ENCODE data around the gene CERS5.

CERS5 gene

DNA sequence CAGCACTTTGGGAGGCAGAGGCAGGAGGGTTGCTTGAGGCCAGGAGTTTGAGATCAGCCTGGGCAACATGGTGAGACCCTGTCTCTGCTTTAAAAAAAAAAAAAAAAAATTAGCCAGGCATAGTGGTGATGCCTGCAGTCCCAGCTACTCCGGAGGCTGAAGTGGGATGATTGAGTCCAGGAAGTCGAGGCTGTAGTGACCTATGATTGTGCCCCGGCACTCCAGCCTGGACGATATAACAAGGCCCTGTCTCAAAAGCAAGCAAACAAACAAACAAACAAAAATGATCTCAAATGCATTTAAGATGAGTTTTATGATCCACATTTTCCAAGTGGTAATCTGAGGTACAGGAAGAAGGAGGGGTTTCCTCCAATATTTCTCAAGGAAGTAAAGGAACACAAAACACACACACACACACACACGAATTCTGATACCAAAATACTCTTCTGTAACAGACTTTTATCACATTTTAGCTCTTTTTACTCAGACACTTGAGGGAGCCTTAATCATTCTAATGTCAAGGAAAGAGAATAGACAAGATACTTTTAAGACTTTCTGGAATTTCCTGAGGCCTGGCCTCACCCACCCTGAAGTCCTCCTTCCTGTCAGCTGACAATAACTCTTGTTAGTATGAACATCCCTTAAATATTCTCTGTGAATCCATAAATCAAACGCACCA, 44.4 kb upstream of the CERS5 start:
- Histone ChIP-seq H3K9me3 (ENCODE audit: severe bottlenecking) (no peaks in the 10 kb centered on the region), H3K27me3 (ENCODE audit: insufficient read depth, poor library complexity, severe bottlenecking) (no peaks in the 10 kb centered on the region), H3K27ac (ENCODE audit: poor library complexity, severe bottlenecking) (peak overlapping the region; percentile 99), H3K36me3 (ENCODE audit: low read depth) (peaks cover 87% of the 10 kb centered on the region), H3K4me1 (ENCODE audit: insufficient read depth, poor library complexity, severe bottlenecking) (peaks cover 81% of the 10 kb centered on the region), H3K4me3 (ENCODE audit: severe bottlenecking) (no peak overlapping the region)
- ATAC-seq (ENCODE audit: low read depth) (peak; percentile 44), DNase-seq (ENCODE audit: low spot score) (no peak)
- TF ChIP-seq, protein P1, sequence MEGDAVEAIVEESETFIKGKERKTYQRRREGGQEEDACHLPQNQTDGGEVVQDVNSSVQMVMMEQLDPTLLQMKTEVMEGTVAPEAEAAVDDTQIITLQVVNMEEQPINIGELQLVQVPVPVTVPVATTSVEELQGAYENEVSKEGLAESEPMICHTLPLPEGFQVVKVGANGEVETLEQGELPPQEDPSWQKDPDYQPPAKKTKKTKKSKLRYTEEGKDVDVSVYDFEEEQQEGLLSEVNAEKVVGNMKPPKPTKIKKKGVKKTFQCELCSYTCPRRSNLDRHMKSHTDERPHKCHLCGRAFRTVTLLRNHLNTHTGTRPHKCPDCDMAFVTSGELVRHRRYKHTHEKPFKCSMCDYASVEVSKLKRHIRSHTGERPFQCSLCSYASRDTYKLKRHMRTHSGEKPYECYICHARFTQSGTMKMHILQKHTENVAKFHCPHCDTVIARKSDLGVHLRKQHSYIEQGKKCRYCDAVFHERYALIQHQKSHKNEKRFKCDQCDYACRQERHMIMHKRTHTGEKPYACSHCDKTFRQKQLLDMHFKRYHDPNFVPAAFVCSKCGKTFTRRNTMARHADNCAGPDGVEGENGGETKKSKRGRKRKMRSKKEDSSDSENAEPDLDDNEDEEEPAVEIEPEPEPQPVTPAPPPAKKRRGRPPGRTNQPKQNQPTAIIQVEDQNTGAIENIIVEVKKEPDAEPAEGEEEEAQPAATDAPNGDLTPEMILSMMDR (IDR thresholded peaks at IDR 0.05; ENCODE audit: poor library complexity, severe bottlenecking) = peak; percentile 41

DNA sequence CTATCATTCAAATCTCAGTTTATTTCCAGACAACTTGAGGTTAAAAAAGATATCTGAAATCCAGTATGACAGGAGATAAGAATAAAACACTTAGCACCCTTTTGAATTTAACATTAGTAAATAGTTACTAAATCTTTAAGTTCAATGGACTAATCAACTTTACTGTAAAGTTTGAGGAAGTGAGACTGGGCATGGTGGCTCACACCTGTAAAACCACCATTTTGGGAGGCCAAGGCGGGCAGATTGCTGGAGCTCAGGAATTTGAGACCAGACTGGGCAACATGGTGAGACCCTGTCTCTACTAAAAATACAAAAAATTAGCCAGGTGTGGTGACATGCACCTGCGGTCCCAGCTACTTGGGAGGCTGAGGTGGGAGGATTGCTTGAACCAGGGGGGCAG, 40.3 kb upstream of the CERS5 start:
- Histone ChIP-seq H3K27ac (ENCODE audit: poor library complexity, severe bottlenecking) (peak overlapping the region; percentile 99), H3K36me3 (ENCODE audit: low read depth) (peaks cover 92% of the 10 kb centered on the region), H3K4me3 (ENCODE audit: severe bottlenecking) (no peak overlapping the region), H3K9me3 (ENCODE audit: severe bottlenecking) (no peaks in the 10 kb centered on the region), H3K27me3 (ENCODE audit: insufficient read depth, poor library complexity, severe bottlenecking) (no peaks in the 10 kb centered on the region), H3K4me1 (ENCODE audit: insufficient read depth, poor library complexity, severe bottlenecking) (peaks cover 82% of the 10 kb centered on the region)
- TF ChIP-seq, protein P1 (IDR thresholded peaks at IDR 0.05; ENCODE audit: poor library complexity, severe bottlenecking) = no peak
- ATAC-seq (ENCODE audit: low read depth) = no peak
- no peak for DNase-seq (ENCODE audit: low spot score)

DNA sequence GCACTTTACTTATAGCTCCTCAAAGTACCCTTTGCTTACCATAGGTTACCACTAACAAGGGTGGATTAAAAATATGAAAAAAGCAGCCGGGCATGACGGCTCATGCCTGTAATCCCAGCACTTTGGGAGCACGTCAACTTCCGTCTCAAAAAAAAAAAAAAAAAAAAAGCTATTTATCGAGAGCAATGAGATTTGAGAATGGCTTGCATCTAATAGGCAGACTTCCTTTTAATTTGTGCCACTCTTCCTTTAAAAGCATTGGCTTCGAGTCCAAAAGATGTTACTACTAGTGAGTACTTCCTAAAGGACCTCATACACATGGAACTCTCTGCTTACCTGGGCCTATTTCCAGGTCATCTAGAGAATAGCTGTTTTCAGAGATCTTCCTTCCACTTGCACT, 38.5 kb upstream of the CERS5 start:
- ATAC-seq (ENCODE audit: low read depth) (no peak), DNase-seq (ENCODE audit: low spot score) (no peak)
- Histone ChIP-seq H3K36me3 (ENCODE audit: low read depth) (peaks cover 87% of the 10 kb centered on the region), H3K27me3 (ENCODE audit: insufficient read depth, poor library complexity, severe bottlenecking) (no peaks in the 10 kb centered on the region), H3K4me3 (ENCODE audit: severe bottlenecking) (no peak overlapping the region), H3K27ac (ENCODE audit: poor library complexity, severe bottlenecking) (peak overlapping the region; percentile 99), H3K4me1 (ENCODE audit: insufficient read depth, poor library complexity, severe bottlenecking) (peaks cover 82% of the 10 kb centered on the region), H3K9me3 (ENCODE audit: severe bottlenecking) (no peaks in the 10 kb centered on the region)
- TF ChIP-seq, protein P1 (IDR thresholded peaks at IDR 0.05; ENCODE audit: poor library complexity, severe bottlenecking) = no peak

DNA sequence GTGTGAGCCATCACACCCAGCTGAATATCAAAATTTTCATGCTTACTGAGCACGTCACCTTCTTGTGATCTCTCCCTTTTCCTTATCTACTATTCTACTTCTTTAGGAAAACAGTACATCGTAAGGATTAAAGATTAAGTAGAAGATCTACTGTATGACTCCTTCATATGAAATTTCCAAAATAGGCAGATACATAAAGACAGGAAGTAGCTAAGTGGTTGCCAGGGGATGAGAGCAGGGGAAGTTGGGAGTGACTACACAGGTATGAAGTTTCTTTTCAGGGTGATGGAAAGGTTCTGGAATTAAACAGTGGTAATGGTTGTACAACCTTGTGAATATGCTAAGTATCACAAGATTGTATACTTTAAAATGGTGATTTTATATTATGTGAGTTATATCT, 36.5 kb upstream of the CERS5 start:
- Histone ChIP-seq H3K4me3 (ENCODE audit: severe bottlenecking) (no peak overlapping the region), H3K9me3 (ENCODE audit: severe bottlenecking) (no peaks in the 10 kb centered on the region), H3K36me3 (ENCODE audit: low read depth) (peaks cover 94% of the 10 kb centered on the region), H3K4me1 (ENCODE audit: insufficient read depth, poor library complexity, severe bottlenecking) (peaks cover 69% of the 10 kb centered on the region), H3K27me3 (ENCODE audit: insufficient read depth, poor library complexity, severe bottlenecking) (no peaks in the 10 kb centered on the region), H3K27ac (ENCODE audit: poor library complexity, severe bottlenecking) (peak overlapping the region; percentile 99)
- no peak for DNase-seq (ENCODE audit: low spot score)
- ATAC-seq (ENCODE audit: low read depth) = peak; percentile 14; the same call in 1 of the 3 replicates
- TF ChIP-seq, protein P1 (IDR thresholded peaks at IDR 0.05; ENCODE audit: poor library complexity, severe bottlenecking) = no peak

DNA sequence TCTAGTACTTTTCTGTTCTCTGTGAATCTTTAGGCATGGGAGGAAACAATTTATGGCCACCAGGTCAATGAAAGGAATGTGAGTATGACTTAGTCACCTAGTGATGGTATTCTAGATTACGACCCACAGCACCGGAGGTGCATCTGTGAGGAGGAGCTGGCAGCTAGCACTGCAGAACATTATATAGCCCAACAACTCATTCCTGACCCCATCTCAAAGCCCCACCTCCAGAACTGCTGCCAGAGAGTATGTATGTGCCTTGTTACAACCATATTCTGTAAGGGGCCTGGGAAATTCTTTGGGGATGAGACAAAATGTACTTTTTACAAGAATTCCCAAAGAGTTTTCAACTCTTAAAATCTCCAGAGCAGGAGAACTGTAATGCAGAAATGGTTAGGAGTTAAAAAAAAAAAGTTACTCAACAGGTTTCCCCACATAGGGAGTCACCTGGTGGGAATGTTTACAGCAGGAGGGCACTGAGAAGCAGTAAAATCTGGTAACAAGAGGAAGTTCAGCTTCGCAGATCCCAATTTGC, 34.9 kb upstream of the CERS5 start:
- H3K27me3 ChIP-seq (ENCODE audit: insufficient read depth, poor library complexity, severe bottlenecking) = no peaks in the 10 kb centered on the region
- peak; percentile 91 for ATAC-seq (ENCODE audit: low read depth)
- TF ChIP-seq, protein P1 (IDR thresholded peaks at IDR 0.05; ENCODE audit: poor library complexity, severe bottlenecking) = no peak
- peaks cover 71% of the 10 kb centered on the region for H3K4me1 ChIP-seq (ENCODE audit: insufficient read depth, poor library complexity, severe bottlenecking)
- no peak overlapping the region for H3K4me3 ChIP-seq (ENCODE audit: severe bottlenecking)
- no peaks in the 10 kb centered on the region for H3K9me3 ChIP-seq (ENCODE audit: severe bottlenecking)
- peaks cover 94% of the 10 kb centered on the region for H3K36me3 ChIP-seq (ENCODE audit: low read depth)
- H3K27ac ChIP-seq (ENCODE audit: poor library complexity, severe bottlenecking) = peak overlapping the region; percentile 99
- DNase-seq (ENCODE audit: low spot score) = peak; percentile 90
